Fibroblast of upper back skin (primary cell): ENCODE measurements around the gene RGS4.

Source experiments
- DNase-seq: peaks from one replicate; pipeline ENCODE4 v3.0.0-alpha.2; 2013

RGS4 gene

DNA sequence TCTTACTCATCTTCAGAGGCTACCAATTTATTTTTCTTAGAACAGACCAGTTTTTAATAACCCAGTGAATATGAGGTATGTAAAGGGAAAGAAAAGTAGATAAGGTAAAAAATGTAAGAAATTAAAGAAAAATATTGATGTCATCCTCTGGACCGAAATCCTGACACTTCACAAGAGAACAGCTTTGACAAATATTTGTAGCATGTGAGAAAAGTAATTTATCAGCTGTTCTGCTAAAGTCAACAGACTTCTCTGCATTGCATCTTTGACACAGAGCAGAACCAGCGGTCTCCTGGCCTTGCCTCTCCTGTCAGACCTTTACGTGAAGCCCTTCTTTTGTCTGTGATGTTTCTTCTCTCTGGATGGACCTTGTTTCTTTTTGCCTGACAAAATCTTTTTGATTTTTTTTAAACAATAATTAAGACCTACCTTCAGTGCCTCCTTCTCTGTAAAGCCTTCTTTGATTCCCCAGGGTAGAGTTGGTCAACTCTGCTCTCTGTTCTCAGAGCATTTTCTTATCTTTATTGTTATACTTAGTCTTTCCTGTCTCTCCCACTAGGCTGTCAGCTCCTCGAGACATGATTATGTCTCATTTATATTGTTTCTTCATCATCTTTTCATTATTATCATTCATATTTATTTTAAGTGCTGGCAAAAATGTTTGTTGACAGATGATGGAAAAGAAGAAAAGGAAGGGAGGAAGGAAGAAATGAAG lies 35.4 kb downstream of the RGS4 start:
- DNase-seq: no peak

DNA sequence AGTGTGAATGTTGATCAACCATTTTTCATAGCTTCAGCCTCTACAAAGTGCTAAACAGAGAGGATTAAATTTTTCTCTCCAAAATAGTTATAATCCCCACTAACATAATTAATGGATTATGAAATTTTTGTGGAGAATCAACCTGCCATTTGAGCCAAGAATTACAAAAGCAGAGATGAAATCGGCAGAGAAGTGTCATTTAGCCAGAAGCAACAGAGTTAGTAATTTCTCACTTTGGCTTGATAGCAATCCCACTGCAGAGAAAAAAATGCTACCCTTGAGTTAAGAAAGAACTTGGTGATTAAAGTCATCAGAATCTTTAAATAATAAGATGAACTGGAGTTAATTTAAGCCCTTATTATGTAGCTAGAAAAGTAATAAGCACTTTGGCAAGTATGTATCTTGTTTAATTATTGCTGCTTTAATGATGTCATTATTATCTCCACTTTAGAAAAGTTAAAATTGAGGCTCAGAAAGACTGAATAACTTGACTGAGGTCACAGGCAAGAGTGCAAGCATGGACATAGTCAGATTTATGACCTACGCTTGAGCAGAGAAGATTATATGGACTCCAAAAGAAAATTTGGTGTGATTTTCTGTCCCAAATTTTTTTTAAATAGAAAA lies 37.3 kb downstream of the RGS4 start:
- no peak for DNase-seq

DNA sequence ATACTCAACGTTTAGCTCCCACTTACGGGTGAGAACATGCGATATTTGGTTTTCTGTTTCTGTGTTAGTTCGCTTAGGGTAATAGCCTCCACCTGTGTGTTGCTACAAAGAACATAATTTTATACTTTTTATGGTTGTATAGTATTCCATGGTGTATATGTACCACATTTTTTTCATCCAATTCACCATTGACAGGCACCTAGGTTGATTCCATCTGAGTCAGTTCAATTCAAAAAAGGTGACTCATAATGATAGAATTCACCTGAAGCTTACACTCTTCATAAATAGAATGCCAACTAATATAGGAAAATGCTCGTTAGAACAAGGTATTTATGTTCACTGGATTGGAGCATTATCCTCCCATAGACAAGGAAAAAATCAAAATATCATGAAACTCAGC lies 38.5 kb downstream of the RGS4 start:
- no peak for DNase-seq

DNA sequence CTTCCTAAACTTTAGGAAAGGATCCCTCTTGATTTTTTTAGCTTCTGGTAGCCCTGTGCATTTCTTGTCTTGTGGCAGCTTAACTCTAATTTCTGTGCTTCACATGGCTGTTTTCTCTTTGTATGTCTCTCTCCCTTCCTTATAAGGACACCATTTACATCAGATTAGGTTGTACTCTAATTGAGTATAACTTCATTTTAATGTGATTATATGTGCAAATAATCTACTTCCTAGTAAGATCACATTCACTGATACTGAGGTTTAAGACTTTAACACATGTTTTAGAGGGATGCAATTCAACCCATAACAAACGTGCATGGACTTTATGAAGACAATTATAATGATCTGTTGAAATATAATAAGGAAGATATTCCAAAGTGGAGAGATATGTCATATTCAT lies 46.7 kb downstream of the RGS4 start:
- DNase-seq: no peak

DNA sequence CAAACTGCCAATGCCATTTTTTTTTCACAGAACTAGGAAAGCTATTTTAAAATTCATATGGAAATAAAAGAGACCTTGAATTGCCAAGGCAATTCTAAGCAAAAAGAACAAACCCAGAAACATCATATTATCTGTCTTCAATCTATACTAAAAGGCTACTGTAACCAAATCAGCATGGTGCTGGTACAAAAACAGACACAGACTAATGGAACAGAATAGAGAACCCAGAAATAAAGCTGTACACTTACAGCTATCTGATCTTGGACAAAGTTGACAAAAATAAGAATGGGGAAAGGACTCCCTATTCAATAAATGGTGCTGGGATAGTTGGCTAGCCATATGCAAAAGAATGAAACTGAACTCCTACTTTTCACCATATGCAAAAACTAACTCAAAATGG lies 50.5 kb downstream of the RGS4 start:
- DNase-seq: no peak

DNA sequence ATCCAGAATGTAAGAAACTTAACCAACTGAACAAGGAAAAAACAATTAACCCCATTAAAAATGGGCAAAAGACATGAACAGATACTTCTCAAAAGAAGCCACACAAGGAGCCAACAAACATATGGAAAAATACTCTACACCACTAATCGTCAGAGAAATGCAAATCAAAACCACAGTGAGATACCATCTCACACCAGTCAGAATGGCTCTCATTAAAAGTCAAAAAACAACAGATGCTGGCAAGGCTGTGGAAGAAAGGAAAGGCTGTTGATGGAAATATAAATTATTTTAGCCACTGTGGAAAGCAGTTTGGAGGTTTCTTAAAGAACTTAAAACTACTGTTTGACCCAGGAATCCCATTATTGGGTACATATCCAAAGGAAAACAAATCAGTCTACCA lies 51.2 kb downstream of the RGS4 start:
- DNase-seq: peak; percentile 10

DNA sequence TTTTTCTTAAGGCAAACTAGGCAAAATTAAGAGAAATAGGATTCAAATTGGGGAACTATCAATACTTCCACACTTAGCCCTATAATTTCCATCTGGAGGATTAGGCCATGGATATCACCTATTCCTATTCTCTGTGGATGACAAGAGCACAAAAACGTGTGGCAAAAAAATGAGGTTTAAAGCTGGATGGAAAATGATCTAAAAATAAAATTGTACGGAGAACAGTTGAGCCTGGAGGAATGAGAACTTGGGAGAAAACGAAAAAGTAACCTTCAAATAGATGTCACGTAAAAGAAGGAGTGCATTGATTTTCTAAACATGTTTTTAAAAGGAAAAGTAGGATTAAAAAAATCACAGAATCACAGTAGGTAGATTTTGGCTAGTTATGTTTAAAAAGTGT lies 55.7 kb downstream of the RGS4 start:
- DNase-seq: no peak
